ENCODE measurements around the gene PPP1R16B. TPM values are rescaled to one million over a fixed set of nuclear protein-coding genes. Genes with fewer than 3 reads are reported as not detected.

PPP1R16B gene
- total RNA-seq, 2 donors from 2014 or later, result 7.3 to 8.9 TPM

- ATAC-seq (ENCODE audit: insufficient number of reproducible peaks, low FRiP score, low read depth), result no peak
- H3K36me3 ChIP-seq, result no peaks in the 10 kb centered on the region
Measured at GRCh38 chr20:38815446-38815845, 9.9 kb downstream of the PPP1R16B start.

GRCh38 chr20:38818113-38819065, 12.9 kb downstream of the PPP1R16B start:
- no peak overlapping the region for H3K27ac ChIP-seq
- ATAC-seq (ENCODE audit: insufficient number of reproducible peaks, low FRiP score, low read depth), result no peak

More at GRCh38 chr20:38815446-38815845, 9.9 kb downstream of the PPP1R16B start:
- H3K4me1 ChIP-seq (ENCODE audit: control insufficient read depth in 1 of 2, low read depth in 2 of 2), result no peaks in the 10 kb centered on the region
- no peak overlapping the region for H3K4me3 ChIP-seq
- H3K27ac ChIP-seq, result no peak overlapping the region
- no peak for DNase-seq (ENCODE audit: low spot score)
- H3K27me3 ChIP-seq (replicated peaks; ENCODE audit: insufficient read depth), result no peaks in the 10 kb centered on the region
- no peak for TF ChIP-seq CTCF (IDR thresholded peaks at IDR 0.05)
- no peaks in the 10 kb centered on the region for H3K9me3 ChIP-seq

GRCh38 chr20:38825571-38825900, 20.0 kb downstream of the PPP1R16B start:
- no peaks in the 10 kb centered on the region for H3K27me3 ChIP-seq (replicated peaks; ENCODE audit: insufficient read depth)
- ATAC-seq (ENCODE audit: insufficient number of reproducible peaks, low FRiP score, low read depth), result no peak
- H3K4me1 ChIP-seq (ENCODE audit: control insufficient read depth in 1 of 2, low read depth in 2 of 2), result no peaks in the 10 kb centered on the region
- peaks cover 5% of the 10 kb centered on the region for H3K9me3 ChIP-seq
- H3K27ac ChIP-seq, result no peak overlapping the region
- no peak overlapping the region for H3K4me3 ChIP-seq
- H3K36me3 ChIP-seq, result no peaks in the 10 kb centered on the region
- no peak for TF ChIP-seq CTCF (IDR thresholded peaks at IDR 0.05)
- DNase-seq (ENCODE audit: low spot score), result no peak

More at GRCh38 chr20:38818113-38819065, 12.9 kb downstream of the PPP1R16B start:
- TF ChIP-seq CTCF (IDR thresholded peaks at IDR 0.05), result no peak
- DNase-seq (ENCODE audit: low spot score), result no peak
- Histone ChIP-seq H3K4me1 (ENCODE audit: control insufficient read depth in 1 of 2, low read depth in 2 of 2) (no peaks in the 10 kb centered on the region), H3K9me3 (peaks cover 5% of the 10 kb centered on the region), H3K4me3 (no peak overlapping the region), H3K27me3 (replicated peaks; ENCODE audit: insufficient read depth) (no peaks in the 10 kb centered on the region), H3K36me3 (no peaks in the 10 kb centered on the region)

GRCh38 chr20:38825901-38826625, 20.6 kb downstream of the PPP1R16B start:
- ATAC-seq (ENCODE audit: insufficient number of reproducible peaks, low FRiP score, low read depth), result no peak
- Histone ChIP-seq H3K4me1 (ENCODE audit: control insufficient read depth in 1 of 2, low read depth in 2 of 2) (no peaks in the 10 kb centered on the region), H3K27me3 (replicated peaks; ENCODE audit: insufficient read depth) (no peaks in the 10 kb centered on the region), H3K36me3 (no peaks in the 10 kb centered on the region), H3K27ac (no peak overlapping the region), H3K4me3 (no peak overlapping the region), H3K9me3 (peaks cover 4% of the 10 kb centered on the region)
- DNase-seq (ENCODE audit: low spot score), result no peak
- TF ChIP-seq CTCF (IDR thresholded peaks at IDR 0.05), result no peak

GRCh38 chr20:38827770-38828281, 22.3 kb downstream of the PPP1R16B start:
- H3K36me3 ChIP-seq, result no peaks in the 10 kb centered on the region
- TF ChIP-seq CTCF (IDR thresholded peaks at IDR 0.05), result no peak
- no peak overlapping the region for H3K27ac ChIP-seq
- no peak overlapping the region for H3K4me3 ChIP-seq
- DNase-seq (ENCODE audit: low spot score) (no peak), ATAC-seq (ENCODE audit: insufficient number of reproducible peaks, low FRiP score, low read depth) (no peak)
- no peaks in the 10 kb centered on the region for H3K9me3 ChIP-seq
- no peaks in the 10 kb centered on the region for H3K27me3 ChIP-seq (replicated peaks; ENCODE audit: insufficient read depth)
- no peaks in the 10 kb centered on the region for H3K4me1 ChIP-seq (ENCODE audit: control insufficient read depth in 1 of 2, low read depth in 2 of 2)

All from thoracic aorta (tissue), 2 donors.